K562 (cell line): ENCODE measurements around the gene HLA-DQA2.

Experiments used
- ATF2 ChIP-seq: sonication (generic); formaldehyde crosslinking; IDR thresholded peaks from 2 replicates; pipeline ENCODE4 v1.8.1; 2022; ENCODE audit warnings: missing genetic modification reagents
- MAX ChIP-seq: sonication (generic); formaldehyde crosslinking; IDR thresholded peaks from 2 replicates; pipeline ENCODE4 v1.9.0; 2022; ENCODE audit warnings: mild to moderate bottlenecking, missing genetic modification reagents
- MYC ChIP-seq, 2 experiments: fragments of 250-450 bp in 1 of 2; sonication (Bioruptor Pico) in 1 of 2; IDR thresholded peaks; 2 replicates each; pipeline versions ENCODE4 v1.5.1 to v1.6.1; 2012 to 2021; ENCODE audit warnings: low read depth in 2 of 2, borderline replicate concordance in 1 of 2, improper control_type of control experiment in 1 of 2, low read length in 1 of 2, mild to moderate bottlenecking in 1 of 2, moderate library complexity in 1 of 2
- SMARCE1 ChIP-seq: fragments of 450-650 bp; IDR thresholded peaks from 2 replicates; pipeline ENCODE4 v1.7.1; 2016; ENCODE audit warnings: mild to moderate bottlenecking
- TOE1 ChIP-seq, 2 experiments: fragments of 450-650 bp in 1 of 2; sonication (generic) in 1 of 2; formaldehyde crosslinking in 1 of 2; IDR thresholded peaks; 2 replicates each; pipeline versions ENCODE4 v1.7.1 to v1.8.0; 2016 to 2022; ENCODE audit warnings: borderline replicate concordance in 2 of 2, mild to moderate bottlenecking in 2 of 2, antibody characterized with exemption in 1 of 2, inconsistent platforms in 1 of 2, low read depth in 1 of 2, missing genetic modification reagents in 1 of 2, moderate library complexity in 1 of 2
- ZBTB34 ChIP-seq: fragments of 250-450 bp; sonication (Bioruptor Pico); IDR thresholded peaks from 2 replicates; pipeline ENCODE4 v1.8.0; 2021; ENCODE audit warnings: mild to moderate bottlenecking, moderate library complexity

GRCh38 chr6:32761548-32761947, 20.4 kb downstream of the HLA-DQA2 start:
- TF ChIP-seq MAX (CRISPR knock-in tag) (no peak), MYC (IDR thresholded peaks at IDR 0.05; ENCODE audit: low read depth, low read length) (no peak), MYC (CRISPR knock-in tag; IDR thresholded peaks at IDR 0.05; ENCODE audit: borderline replicate concordance, low read depth) (no peak), TOE1 (IDR thresholded peaks at IDR 0.05; ENCODE audit: borderline replicate concordance) (no peak), TOE1 (CRISPR knock-in tag; IDR thresholded peaks at IDR 0.05; ENCODE audit: borderline replicate concordance, low read depth) (no peak), ATF2 (CRISPR knock-in tag) (no peak), ZBTB34 (no peak), SMARCE1 (no peak)
